B cell (primary cell): ENCODE measurements around the gene TTC28. TPM values are rescaled to one million over a fixed set of nuclear protein-coding genes. Genes with fewer than 3 reads are reported as not detected.

ENCODE experiments used
- ATAC-seq: fragments of 200-7000 bp; cut with Tn5 transposase; one replicate; pipeline ENCODE4 v1.10.0; 2021; ENCODE audit warnings: low read depth, mild to moderate bottlenecking, moderate number of reproducible peaks, moderate library complexity
- CTCF ChIA-PET: fragments of 350-600 bp; sonication (Branson Sonifier 250); formaldehyde crosslinking; loops from one replicate; lab custom pipeline; 2021; ENCODE audit warnings: antibody characterized with exemption, inconsistent platforms; lab: Charles Lee
- POLR2A ChIA-PET: fragments of 350-600 bp; sonication (Branson Sonifier 250); formaldehyde crosslinking; loops from one replicate; lab custom pipeline; 2021; ENCODE audit warnings: antibody characterized with exemption; lab: Charles Lee
- DNase-seq: peaks from one replicate; pipeline ENCODE4 v3.0.0; 2013
- H2AFZ ChIP-seq: 2 replicates; pipeline ENCODE4 v1.6.1; 2012; ENCODE audit warnings: mild to moderate bottlenecking, low read depth, low read length; ENCODE audit not compliant: insufficient read depth, poor library complexity, severe bottlenecking
- H3K27ac ChIP-seq, 2 donors: 1 replicate in 1 of 2; 2 replicates in 1 of 2; pipeline ENCODE4 v1.5.1; 2012 to 2013; ENCODE audit warnings: low read length in 2 of 2, mild to moderate bottlenecking in 2 of 2, moderate library complexity in 1 of 2
- H3K27me3 ChIP-seq, 4 experiments: fragments of 200-600 bp in 1 of 4; sonication (generic) in 1 of 4; replicated peaks in 1 of 4; 1 replicate in 2 of 4; 2 replicates in 2 of 4; pipeline versions ENCODE4 v1.6.1 to v1.7.0; 2013 to 2016; ENCODE audit warnings: low read length in 3 of 4, mild to moderate bottlenecking in 2 of 4, mixed read lengths in 1 of 4, moderate library complexity in 1 of 4; ENCODE audit not compliant: insufficient read depth in 4 of 4, control insufficient read depth in 3 of 4; ENCODE audit errors: control extremely low read depth in 1 of 4
- H3K36me3 ChIP-seq, 2 experiments: replicated peaks in 1 of 2; 1 replicate in 1 of 2; 2 replicates in 1 of 2; pipeline versions ENCODE4 v1.6.1 to v1.7.1; 2013; ENCODE audit warnings: low read length in 1 of 2; ENCODE audit not compliant: insufficient read depth in 2 of 2, control insufficient read depth in 1 of 2; ENCODE audit errors: control extremely low read depth in 1 of 2, extremely low read depth in 1 of 2
- H3K4me1 ChIP-seq, 2 donors: fragments of 200-600 bp in 1 of 2; sonication (generic) in 1 of 2; 1 replicate in 1 of 2; 2 replicates in 1 of 2; pipeline versions ENCODE4 v1.5.1 to v1.6.1; 2013 to 2017; ENCODE audit warnings: low read length in 2 of 2; ENCODE audit not compliant: control insufficient read depth in 2 of 2, insufficient read depth in 2 of 2
- H3K4me2 ChIP-seq: replicated peaks from 2 replicates; pipeline ENCODE3; 2012; ENCODE audit warnings: mild to moderate bottlenecking, low read depth, low read length; ENCODE audit not compliant: poor library complexity, severe bottlenecking
- H3K4me3 ChIP-seq, 5 experiments: fragments of 200-600 bp in 1 of 5; sonication (generic) in 1 of 5; 1 replicate in 3 of 5; 2 replicates in 2 of 5; pipeline versions ENCODE4 v1.5.1 to v1.7.0; 2011 to 2016; ENCODE audit warnings: low read length in 4 of 5, mild to moderate bottlenecking in 4 of 5, low read depth in 2 of 5, control low read depth in 1 of 5, moderate library complexity in 1 of 5; ENCODE audit not compliant: insufficient read depth in 1 of 5; ENCODE audit errors: control extremely low read depth in 1 of 5, extremely low read depth in 1 of 5
- H3K79me2 ChIP-seq: fragments of 200-600 bp; sonication (generic); one replicate; pipeline ENCODE4 v1.6.0; 2016; ENCODE audit warnings: low read length; ENCODE audit not compliant: control insufficient read depth, insufficient read depth
- H3K9ac ChIP-seq: fragments of 200-600 bp; sonication (generic); 2 replicates; pipeline ENCODE4 v1.6.1; 2017; ENCODE audit warnings: mild to moderate bottlenecking, low read length, moderate library complexity
- H3K9me3 ChIP-seq, 3 donors: one replicate each; pipeline versions ENCODE4 v1.6.1 to v1.7.1; 2013; ENCODE audit warnings: low read length in 2 of 3; ENCODE audit not compliant: control insufficient read depth in 2 of 3, insufficient read depth in 1 of 3; ENCODE audit errors: control extremely low read depth in 1 of 3
- H4K20me1 ChIP-seq: 2 replicates; pipeline ENCODE4 v1.6.0; 2012; ENCODE audit warnings: mild to moderate bottlenecking, low read length; ENCODE audit not compliant: insufficient read depth, control insufficient read depth, poor library complexity, severe bottlenecking
- H3K27ac Mint-ChIP-seq: one replicate; pipeline ENCODE4 v1.8.0; 2021; ENCODE audit warnings: mixed read lengths
- H3K27me3 Mint-ChIP-seq: one replicate; pipeline ENCODE4 v1.8.0; 2021; ENCODE audit warnings: mixed read lengths
- H3K4me1 Mint-ChIP-seq: one replicate; pipeline ENCODE4 v1.8.0; 2021; ENCODE audit warnings: mixed read lengths
- H3K4me3 Mint-ChIP-seq: one replicate; pipeline ENCODE4 v1.8.0; 2021; ENCODE audit warnings: mixed read lengths
- H3K9me3 Mint-ChIP-seq: one replicate; pipeline ENCODE4 v1.8.0; 2022; ENCODE audit warnings: mixed read lengths; ENCODE audit not compliant: insufficient read depth
- EZH2 ChIP-seq: IDR thresholded peaks from 2 replicates; pipeline ENCODE4 v1.6.1; 2012; ENCODE audit warnings: borderline replicate concordance, low read depth, mild to moderate bottlenecking, moderate library complexity, low read length; ENCODE audit not compliant: insufficient read depth, poor library complexity, severe bottlenecking
- WGBS: methylation state at CpG from one replicate; pipeline ENCODE4 v1.1.5; 2013; ENCODE audit warnings: missing lambda C conversion rate; ENCODE audit not compliant: insufficient coverage; 5-methylcytosine and 5-hydroxymethylcytosine counted together
- intact Hi-C: fragments of 100-400 bp; cut with micrococcal nuclease; formaldehyde crosslinking; loops from one replicate; pipeline ENCODE4 v1.10.0; 2022
- polyA plus RNA-seq: library from polyadenylated mRNA; depleted of rRNA; stranded (reverse); fragments of >200 nt; gene quantifications from 2 replicates; pipeline ENCODE4 v1.2.3, GENCODE V29; 2012
- total RNA-seq, 2 donors: library from RNA; stranded (reverse); fragments of 120-200 nt in 1 of 2; gene quantifications; 1 replicate in 1 of 2; 2 replicates in 1 of 2; pipeline versions ENCODE4 v1.2.3 to v1.2.4, GENCODE V29; 2013 to 2022
- TF ChIP-seq, protein P1 (sequence below): fragments of 200-600 bp; IDR thresholded peaks from one replicate; pipeline ENCODE4 v1.8.0; 2022; ENCODE audit warnings: antibody characterized with exemption, mild to moderate bottlenecking

TTC28 gene
- total and polyA plus RNA-seq, 2 donors (not counting 1 experiment from before 2014, with no cell fraction given): 4.5 to 7.3 TPM

DNA sequence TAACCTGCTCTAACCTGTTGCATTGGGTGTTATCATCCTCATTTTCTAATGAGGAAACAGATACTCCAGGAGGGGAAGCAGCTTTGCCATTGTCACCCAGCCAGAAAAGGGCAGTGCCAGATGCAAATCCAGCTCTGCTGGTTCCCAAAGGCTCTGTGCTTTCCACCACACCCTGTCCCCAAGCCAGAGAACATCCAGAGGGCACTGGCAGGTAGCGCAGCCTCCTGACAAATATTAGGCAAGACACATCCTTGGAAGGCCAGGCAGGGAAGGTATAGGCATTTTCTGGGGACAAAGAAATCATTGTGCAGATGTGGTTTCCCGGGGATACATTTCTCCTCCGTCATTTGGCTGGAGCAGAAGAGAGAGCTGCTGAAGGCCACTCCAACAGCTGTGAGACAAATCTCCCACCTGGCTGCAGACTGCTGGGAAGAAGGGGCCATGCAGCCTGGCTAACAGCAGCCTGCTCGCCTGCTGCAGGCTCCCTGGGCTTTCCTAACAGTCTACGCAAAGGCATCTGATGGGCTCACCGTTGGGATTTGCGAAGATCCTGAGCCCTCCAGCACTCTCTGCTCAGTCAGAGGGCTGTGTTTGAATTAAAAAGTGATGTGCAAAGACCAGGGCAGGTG, 666.7 kb downstream of the TTC28 start:
- Histone ChIP-seq H3K9ac (no peak overlapping the region), H3K4me1 (no peaks in the 10 kb centered on the region), H3K4me3 (no peak overlapping the region), H3K79me2 (no peaks in the 10 kb centered on the region), H3K9me3 (no peaks in the 10 kb centered on the region), H2AFZ (no peak overlapping the region), H3K4me2 (no peak overlapping the region), H3K36me3 (no peaks in the 10 kb centered on the region), H4K20me1 (no peaks in the 10 kb centered on the region), H3K27me3 (no peaks in the 10 kb centered on the region), H3K27ac (no peak overlapping the region)
- ATAC-seq: no peak
- no peak for DNase-seq
- H3K9me3 Mint-ChIP-seq: no peaks in the 10 kb centered on the region
- H3K27ac Mint-ChIP-seq: no peak overlapping the region
- H3K27me3 Mint-ChIP-seq: no peaks in the 10 kb centered on the region
- WGBS: 96% methylated on average over 4 of the region's 7 CpGs
- H3K4me1 Mint-ChIP-seq: no peaks in the 10 kb centered on the region
- CTCF ChIA-PET: interaction anchor here (1.5 to 15.0 kb wide), 2 partner anchors 9 to 127 kb away, joined by 3 to 342 read pairs; no protein-coding TSS in a partner anchor
- no peak overlapping the region for H3K4me3 Mint-ChIP-seq
- no peak for TF ChIP-seq EZH2
- TF ChIP-seq, protein P1, sequence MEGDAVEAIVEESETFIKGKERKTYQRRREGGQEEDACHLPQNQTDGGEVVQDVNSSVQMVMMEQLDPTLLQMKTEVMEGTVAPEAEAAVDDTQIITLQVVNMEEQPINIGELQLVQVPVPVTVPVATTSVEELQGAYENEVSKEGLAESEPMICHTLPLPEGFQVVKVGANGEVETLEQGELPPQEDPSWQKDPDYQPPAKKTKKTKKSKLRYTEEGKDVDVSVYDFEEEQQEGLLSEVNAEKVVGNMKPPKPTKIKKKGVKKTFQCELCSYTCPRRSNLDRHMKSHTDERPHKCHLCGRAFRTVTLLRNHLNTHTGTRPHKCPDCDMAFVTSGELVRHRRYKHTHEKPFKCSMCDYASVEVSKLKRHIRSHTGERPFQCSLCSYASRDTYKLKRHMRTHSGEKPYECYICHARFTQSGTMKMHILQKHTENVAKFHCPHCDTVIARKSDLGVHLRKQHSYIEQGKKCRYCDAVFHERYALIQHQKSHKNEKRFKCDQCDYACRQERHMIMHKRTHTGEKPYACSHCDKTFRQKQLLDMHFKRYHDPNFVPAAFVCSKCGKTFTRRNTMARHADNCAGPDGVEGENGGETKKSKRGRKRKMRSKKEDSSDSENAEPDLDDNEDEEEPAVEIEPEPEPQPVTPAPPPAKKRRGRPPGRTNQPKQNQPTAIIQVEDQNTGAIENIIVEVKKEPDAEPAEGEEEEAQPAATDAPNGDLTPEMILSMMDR: no peak
- intact Hi-C loops: no loop called here
- POLR2A ChIA-PET: no interaction called here

DNA sequence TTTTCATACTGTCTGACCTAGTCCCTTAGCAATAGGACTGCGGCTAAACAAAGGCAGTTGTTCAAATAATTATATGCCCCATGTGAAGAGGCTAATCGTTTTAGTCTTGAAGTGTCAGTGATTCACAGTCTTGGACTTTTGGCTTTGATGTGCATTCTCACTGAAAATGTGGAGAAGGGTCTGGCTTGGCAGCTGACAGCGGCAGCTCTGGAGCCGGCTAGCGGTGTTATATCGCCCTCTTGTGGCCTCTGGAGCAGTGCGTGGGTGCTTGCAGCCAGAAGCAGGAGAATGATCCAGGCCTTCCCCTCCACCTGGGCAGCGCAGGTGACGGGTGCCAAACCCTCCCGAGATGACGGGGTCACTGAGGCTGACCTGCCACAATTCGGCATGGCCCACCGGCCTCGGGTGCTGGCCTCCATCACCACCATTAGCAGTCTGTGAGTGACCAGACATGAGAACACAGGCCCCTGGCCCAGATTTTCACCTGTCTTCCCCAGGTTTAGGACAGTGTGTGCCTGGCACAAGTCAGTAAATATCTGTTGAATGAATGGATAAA, 670.3 kb downstream of the TTC28 start:
- intact Hi-C loops: loop anchor here (1.0 to 5.0 kb wide), 3 partner anchors 128 to 1332 kb away; no protein-coding TSS in a partner anchor
- H3K27me3 Mint-ChIP-seq: no peaks in the 10 kb centered on the region
- peak; percentile 76 for ATAC-seq
- Histone ChIP-seq H3K9me3 (no peaks in the 10 kb centered on the region), H3K27me3 (no peaks in the 10 kb centered on the region), H3K4me2 (no peak overlapping the region), H3K4me1 (no peaks in the 10 kb centered on the region), H3K36me3 (no peaks in the 10 kb centered on the region), H3K79me2 (no peaks in the 10 kb centered on the region), H4K20me1 (no peaks in the 10 kb centered on the region), H3K27ac (no peak overlapping the region), H2AFZ (no peak overlapping the region), H3K9ac (no peak overlapping the region), H3K4me3 (no peak overlapping the region)
- 17% methylated on average over 14 of the region's 14 CpGs for WGBS
- POLR2A ChIA-PET: no interaction called here
- peak; percentile 80 for DNase-seq
- CTCF ChIA-PET: interaction anchor here (0.6 to 15.0 kb wide), 8 partner anchors 11 to 1330 kb away, joined by 3 to 342 read pairs (median 3); partner anchors contain the start of gene PITPNB
- no peaks in the 10 kb centered on the region for H3K9me3 Mint-ChIP-seq
- no peak overlapping the region for H3K4me3 Mint-ChIP-seq
- TF ChIP-seq, protein P1: peak; percentile 98
- TF ChIP-seq EZH2: no peak
- no peak overlapping the region for H3K27ac Mint-ChIP-seq
- H3K4me1 Mint-ChIP-seq: no peaks in the 10 kb centered on the region
